Measurements from ENCODE around the gene SCO1. TPM values are rescaled to one million over a fixed set of nuclear protein-coding genes. Genes with fewer than 3 reads are reported as not detected.

The SCO1 gene
- polyA plus RNA-seq, 3 donors = 5.0 to 14.6 (median 11.6) TPM

DNA sequence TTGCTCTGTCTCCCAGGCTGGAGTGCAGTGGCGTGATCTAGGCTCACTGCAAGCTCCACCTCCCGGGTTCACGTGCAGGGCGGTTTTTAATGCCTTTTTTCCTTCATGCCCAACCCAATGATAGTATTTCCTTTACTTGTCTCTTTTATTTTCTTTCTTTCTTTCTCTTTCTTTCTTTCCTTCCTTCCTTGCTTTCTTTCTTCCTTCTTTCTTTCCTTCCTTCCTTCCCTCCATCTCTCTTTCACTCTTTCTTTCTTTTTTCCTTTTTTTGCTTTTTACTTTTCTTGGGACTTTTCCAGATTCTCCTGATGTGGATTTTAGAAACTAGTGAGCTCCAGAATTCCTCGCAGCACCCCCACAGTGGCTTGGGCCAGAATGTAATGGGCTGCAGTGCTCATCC, 43.3 kb downstream of the SCO1 start:
- H3K4me3 Mint-ChIP-seq = no peak overlapping the region
- Histone ChIP-seq H3K9ac (ENCODE audit: insufficient read depth, low read length, poor library complexity, severe bottlenecking) (no peak overlapping the region), H3K27ac (ENCODE audit: low read depth in 1 of 2, low read length in 2 of 2) (no peak overlapping the region), H3K4me1 (ENCODE audit: control insufficient read depth in 1 of 2, insufficient read depth in 2 of 2, low read length in 2 of 2) (peaks cover 0 to 6% of the 10 kb centered on the region in 2 donors), H2AFZ (ENCODE audit: insufficient read depth, low read depth, low read length, poor library complexity, severe bottlenecking) (no peak overlapping the region), H3K36me3 (replicated peaks in 1 of 2; ENCODE audit: control insufficient read depth in 1 of 2, insufficient read depth in 2 of 2, low read length in 2 of 2) (no peaks in the 10 kb centered on the region), H3K27me3 (ENCODE audit: control insufficient read depth in 2 of 2, insufficient read depth in 2 of 2, low read length in 2 of 2) (no peaks in the 10 kb centered on the region), H3K4me2 (replicated peaks; ENCODE audit: extremely low read depth, low read length, poor library complexity, severe bottlenecking) (no peak overlapping the region), H3K9me3 (replicated peaks in 1 of 2; ENCODE audit: control insufficient read depth in 1 of 2, insufficient read depth in 1 of 2, low read length in 2 of 2) (no peaks in the 10 kb centered on the region), H4K20me1 (ENCODE audit: insufficient read depth, low read length) (no peaks in the 10 kb centered on the region), H3K4me3 (replicated peaks in 1 of 3; ENCODE audit: low read depth in 2 of 3, low read length in 3 of 3) (no peak overlapping the region), H3K79me2 (ENCODE audit: insufficient read depth, low read length) (no peaks in the 10 kb centered on the region)
- intact Hi-C loops (cut with micrococcal nuclease) = no loop called here
- H3K9me3 Mint-ChIP-seq = peaks cover 0 to 1% (median 0%) of the 10 kb centered on the region in 7 donors
- DNase-seq = no peak
- WGBS (ENCODE audit: insufficient coverage) = 89% methylated on average over 5 of the region's 5 CpGs
- H3K4me1 Mint-ChIP-seq = peaks cover 15% of the 10 kb centered on the region
- H3K36me3 Mint-ChIP-seq = no peaks in the 10 kb centered on the region
- TF ChIP-seq, protein P1, sequence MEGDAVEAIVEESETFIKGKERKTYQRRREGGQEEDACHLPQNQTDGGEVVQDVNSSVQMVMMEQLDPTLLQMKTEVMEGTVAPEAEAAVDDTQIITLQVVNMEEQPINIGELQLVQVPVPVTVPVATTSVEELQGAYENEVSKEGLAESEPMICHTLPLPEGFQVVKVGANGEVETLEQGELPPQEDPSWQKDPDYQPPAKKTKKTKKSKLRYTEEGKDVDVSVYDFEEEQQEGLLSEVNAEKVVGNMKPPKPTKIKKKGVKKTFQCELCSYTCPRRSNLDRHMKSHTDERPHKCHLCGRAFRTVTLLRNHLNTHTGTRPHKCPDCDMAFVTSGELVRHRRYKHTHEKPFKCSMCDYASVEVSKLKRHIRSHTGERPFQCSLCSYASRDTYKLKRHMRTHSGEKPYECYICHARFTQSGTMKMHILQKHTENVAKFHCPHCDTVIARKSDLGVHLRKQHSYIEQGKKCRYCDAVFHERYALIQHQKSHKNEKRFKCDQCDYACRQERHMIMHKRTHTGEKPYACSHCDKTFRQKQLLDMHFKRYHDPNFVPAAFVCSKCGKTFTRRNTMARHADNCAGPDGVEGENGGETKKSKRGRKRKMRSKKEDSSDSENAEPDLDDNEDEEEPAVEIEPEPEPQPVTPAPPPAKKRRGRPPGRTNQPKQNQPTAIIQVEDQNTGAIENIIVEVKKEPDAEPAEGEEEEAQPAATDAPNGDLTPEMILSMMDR (IDR thresholded peaks at IDR 0.05) = no peak
- no peak overlapping the region for H3K27ac Mint-ChIP-seq
- H3K27me3 Mint-ChIP-seq (ENCODE audit: low read depth in 3 of 3) = peaks cover 1 to 2% (median 1%) of the 10 kb centered on the region in 3 donors

GRCh38 chr17:10652984-10653659, 44.2 kb downstream of the SCO1 start:
- peaks cover 0 to 1% (median 0%) of the 10 kb centered on the region in 7 donors for H3K9me3 Mint-ChIP-seq
- peak in 1 of 3 donors; percentile 22 for DNase-seq
- peaks cover 15% of the 10 kb centered on the region for H3K4me1 Mint-ChIP-seq

More at GRCh38 chr17:10652984-10653659, 44.2 kb downstream of the SCO1 start:
- no peak overlapping the region for H3K4me3 Mint-ChIP-seq
- TF ChIP-seq, protein P1 (IDR thresholded peaks at IDR 0.05) = no peak
- no peaks in the 10 kb centered on the region for H3K79me2 ChIP-seq (ENCODE audit: insufficient read depth, low read length)
- no peak overlapping the region for H3K4me3 ChIP-seq (replicated peaks in 1 of 3; ENCODE audit: low read depth in 2 of 3, low read length in 3 of 3)
- 0% methylated on average over 7 of the region's 11 CpGs for whole genome bisulfite sequencing (ENCODE audit: insufficient coverage)
- intact Hi-C loops (cut with micrococcal nuclease) = no loop called here
- peaks cover 0 to 2% of the 10 kb centered on the region in 2 donors for H3K36me3 Mint-ChIP-seq
- no peaks in the 10 kb centered on the region for H3K27me3 ChIP-seq (ENCODE audit: control insufficient read depth in 2 of 2, insufficient read depth in 2 of 2, low read length in 2 of 2)
- H3K4me2 ChIP-seq (replicated peaks; ENCODE audit: extremely low read depth, low read length, poor library complexity, severe bottlenecking) = no peak overlapping the region
- H2AFZ ChIP-seq (ENCODE audit: insufficient read depth, low read depth, low read length, poor library complexity, severe bottlenecking) = no peak overlapping the region
- peaks cover 0 to 6% of the 10 kb centered on the region in 2 donors for H3K4me1 ChIP-seq (ENCODE audit: control insufficient read depth in 1 of 2, insufficient read depth in 2 of 2, low read length in 2 of 2)
- no peaks in the 10 kb centered on the region for H4K20me1 ChIP-seq (ENCODE audit: insufficient read depth, low read length)
- H3K9ac ChIP-seq (ENCODE audit: insufficient read depth, low read length, poor library complexity, severe bottlenecking) = no peak overlapping the region
- H3K27ac Mint-ChIP-seq = no peak overlapping the region
- H3K36me3 ChIP-seq (replicated peaks in 1 of 2; ENCODE audit: control insufficient read depth in 1 of 2, insufficient read depth in 2 of 2, low read length in 2 of 2) = no peaks in the 10 kb centered on the region
- no peak overlapping the region for H3K27ac ChIP-seq (ENCODE audit: low read depth in 1 of 2, low read length in 2 of 2)
- H3K27me3 Mint-ChIP-seq (ENCODE audit: low read depth in 3 of 3) = peaks cover 1 to 2% (median 1%) of the 10 kb centered on the region in 3 donors
- H3K9me3 ChIP-seq (replicated peaks in 1 of 2; ENCODE audit: control insufficient read depth in 1 of 2, insufficient read depth in 1 of 2, low read length in 2 of 2) = no peaks in the 10 kb centered on the region
